IPS DF 6.9 (cell line): ENCODE data around the gene PARD3B.

Experiments
- DNase-seq: peaks from one replicate; pipeline ENCODE4 v3.0.0-alpha.2; 2013; ENCODE audit warnings: low read depth, low spot score
- H3K27ac ChIP-seq: one replicate; pipeline ENCODE4 v1.5.1; 2013; ENCODE audit warnings: low read length, control low read depth
- H3K27me3 ChIP-seq: 2 replicates; pipeline ENCODE4 v1.6.1; 2013; ENCODE audit warnings: mild to moderate bottlenecking, low read length; ENCODE audit not compliant: control insufficient read depth, insufficient read depth
- H3K36me3 ChIP-seq: 2 replicates; pipeline ENCODE4 v1.6.1; 2013; ENCODE audit warnings: low read length; ENCODE audit not compliant: control insufficient read depth, insufficient read depth
- H3K4me1 ChIP-seq: 2 replicates; pipeline ENCODE4 v1.6.1; 2013; ENCODE audit warnings: low read length; ENCODE audit not compliant: control insufficient read depth, insufficient read depth
- H3K4me3 ChIP-seq: 2 replicates; pipeline ENCODE4 v1.5.1; 2013; ENCODE audit warnings: mild to moderate bottlenecking, low read length
- H3K9me3 ChIP-seq: 2 replicates; pipeline ENCODE4 v1.6.1; 2013; ENCODE audit warnings: low read length, inconsistent platforms; ENCODE audit not compliant: control insufficient read depth, insufficient read depth
- WGBS: extraction: QIAGEN DNeasy Blood & Tissue Kit; methylation state at CpG from one replicate; pipeline ENCODE4 v1.1.7; 2013; ENCODE audit warnings: mixed read lengths, missing lambda C conversion rate; ENCODE audit not compliant: insufficient read length, insufficient coverage; 5-methylcytosine and 5-hydroxymethylcytosine counted together

Gene PARD3B

GRCh38 chr2:204570421-204570820, 25.1 kb downstream of the PARD3B start:
- Histone ChIP-seq H3K27ac (no peak overlapping the region), H3K9me3 (no peaks in the 10 kb centered on the region), H3K36me3 (no peaks in the 10 kb centered on the region), H3K27me3 (no peaks in the 10 kb centered on the region), H3K4me1 (no peaks in the 10 kb centered on the region), H3K4me3 (no peak overlapping the region)
- WGBS: no CpG with 5 or more reads among the region's 1 CpG
- no peak for DNase-seq

- DNase-seq: no peak
- no CpG with 5 or more reads among the region's 2 CpGs for WGBS
- Histone ChIP-seq H3K9me3 (no peaks in the 10 kb centered on the region), H3K27ac (no peak overlapping the region), H3K27me3 (no peaks in the 10 kb centered on the region), H3K4me3 (no peak overlapping the region), H3K4me1 (no peaks in the 10 kb centered on the region), H3K36me3 (no peaks in the 10 kb centered on the region)
Observed at GRCh38 chr2:204571041-204571440, 25.8 kb downstream of the PARD3B start.

- WGBS: no CpG with 5 or more reads among the region's 2 CpGs
- no peak overlapping the region for H3K27ac ChIP-seq
Observed at GRCh38 chr2:204571911-204572310, 26.6 kb downstream of the PARD3B start.

DNA sequence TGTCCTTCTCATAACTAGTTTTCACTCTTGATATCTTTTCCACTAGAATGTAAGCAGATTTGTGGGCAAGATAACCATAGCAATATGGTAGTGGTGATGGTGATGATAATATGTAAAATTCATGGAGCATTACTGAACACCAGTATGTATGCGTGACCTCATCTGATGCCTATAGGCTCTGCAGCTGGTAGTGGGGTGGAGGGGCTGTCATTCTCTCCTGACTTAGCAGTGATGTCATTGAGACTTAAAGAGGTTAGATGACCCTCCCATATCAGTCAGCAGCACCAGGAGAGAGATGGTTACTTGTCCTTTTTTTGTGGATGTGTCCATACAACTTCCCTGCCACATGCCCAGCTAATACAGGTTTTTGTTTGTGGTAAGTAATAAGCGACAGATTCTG, 27.9 kb downstream of the PARD3B start:
- H3K27ac ChIP-seq: no peak overlapping the region
- H3K4me1 ChIP-seq: no peaks in the 10 kb centered on the region
- no peaks in the 10 kb centered on the region for H3K27me3 ChIP-seq
- no peak overlapping the region for H3K4me3 ChIP-seq
- H3K9me3 ChIP-seq: no peaks in the 10 kb centered on the region
- no peaks in the 10 kb centered on the region for H3K36me3 ChIP-seq
- no peak for DNase-seq
- no CpG with 5 or more reads among the region's 2 CpGs for WGBS

More at GRCh38 chr2:204571911-204572310, 26.6 kb downstream of the PARD3B start:
- Histone ChIP-seq H3K4me1 (no peaks in the 10 kb centered on the region), H3K36me3 (no peaks in the 10 kb centered on the region), H3K27me3 (no peaks in the 10 kb centered on the region), H3K4me3 (no peak overlapping the region), H3K9me3 (no peaks in the 10 kb centered on the region)
- no peak for DNase-seq

GRCh38 chr2:204574486-204574885, 29.2 kb downstream of the PARD3B start:
- no peaks in the 10 kb centered on the region for H3K27me3 ChIP-seq
- no peaks in the 10 kb centered on the region for H3K36me3 ChIP-seq
- no peaks in the 10 kb centered on the region for H3K4me1 ChIP-seq
- no peak overlapping the region for H3K27ac ChIP-seq
- DNase-seq: no peak
- no peak overlapping the region for H3K4me3 ChIP-seq
- H3K9me3 ChIP-seq: no peaks in the 10 kb centered on the region
- WGBS: no CpG with 5 or more reads among the region's 4 CpGs

- WGBS: no CpG with 5 or more reads among the region's 3 CpGs
- Histone ChIP-seq H3K4me1 (no peaks in the 10 kb centered on the region), H3K9me3 (no peaks in the 10 kb centered on the region), H3K36me3 (no peaks in the 10 kb centered on the region), H3K27me3 (no peaks in the 10 kb centered on the region), H3K27ac (no peak overlapping the region), H3K4me3 (no peak overlapping the region)
- DNase-seq: no peak
Observed at GRCh38 chr2:204575463-204575862, 30.2 kb downstream of the PARD3B start.

DNA sequence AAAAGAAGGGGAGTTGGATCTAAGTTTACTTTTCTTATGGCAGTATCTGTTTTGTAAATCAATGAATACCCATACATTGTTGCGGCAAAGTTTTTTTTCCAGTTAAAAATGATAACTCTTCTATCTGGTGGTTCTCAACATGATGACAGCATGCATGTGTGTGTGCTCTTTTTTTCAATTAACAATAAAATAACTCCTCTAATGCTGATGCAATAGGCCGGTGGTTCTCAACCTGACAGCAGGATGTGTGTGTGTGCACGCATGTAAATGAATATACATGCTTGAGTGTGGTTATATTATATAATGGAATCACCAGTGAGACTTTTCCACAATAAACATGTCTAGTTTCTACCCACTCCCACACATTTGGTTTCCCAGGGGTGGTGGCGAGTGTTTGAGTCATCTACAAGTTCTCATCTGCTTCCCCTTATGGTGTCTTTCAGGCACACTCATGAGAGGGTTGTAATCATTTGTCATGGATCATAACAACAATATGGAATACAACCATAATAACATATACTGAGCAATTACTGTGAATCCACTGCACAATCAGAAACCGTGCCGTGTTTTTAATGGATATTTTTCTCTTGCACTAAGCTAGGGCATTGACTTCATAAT, 31.2 kb downstream of the PARD3B start:
- H3K27ac ChIP-seq: no peak overlapping the region
- DNase-seq: no peak
- H3K9me3 ChIP-seq: no peaks in the 10 kb centered on the region
- H3K36me3 ChIP-seq: no peaks in the 10 kb centered on the region
- no peak overlapping the region for H3K4me3 ChIP-seq
- no CpG with 5 or more reads among the region's 6 CpGs for whole genome bisulfite sequencing
- no peaks in the 10 kb centered on the region for H3K27me3 ChIP-seq
- no peaks in the 10 kb centered on the region for H3K4me1 ChIP-seq

- Histone ChIP-seq H3K4me1 (no peaks in the 10 kb centered on the region; the same call in 1 of the 2 replicates), H3K27me3 (no peaks in the 10 kb centered on the region), H3K9me3 (no peaks in the 10 kb centered on the region), H3K27ac (no peak overlapping the region), H3K36me3 (no peaks in the 10 kb centered on the region), H3K4me3 (no peak overlapping the region)
- no peak for DNase-seq
- no CpG with 5 or more reads among the region's 11 CpGs for WGBS
Observed at GRCh38 chr2:204578928-204579598, 33.8 kb downstream of the PARD3B start.

DNA sequence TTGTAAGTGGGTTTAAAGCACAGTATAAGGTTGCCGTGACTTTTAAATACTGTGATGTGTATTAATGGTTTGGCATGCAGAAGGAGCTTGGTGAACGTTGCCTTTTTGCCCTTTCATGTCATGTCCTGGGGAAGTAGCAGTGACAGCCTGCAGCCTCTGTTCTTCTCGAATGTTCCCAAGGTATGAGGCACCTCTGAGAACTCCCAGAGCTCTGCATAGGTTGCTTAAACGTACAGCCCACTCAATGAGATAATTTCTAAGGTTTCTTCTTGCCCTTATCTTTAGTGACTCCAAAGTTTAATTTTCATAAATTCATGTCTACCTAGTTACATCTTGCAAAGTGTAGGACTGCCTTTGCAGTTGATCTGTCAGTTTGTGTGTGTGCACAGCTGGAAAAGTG, 36.7 kb downstream of the PARD3B start:
- no peaks in the 10 kb centered on the region; the same call in 1 of the 2 replicates for H3K4me1 ChIP-seq
- DNase-seq: no peak
- H3K9me3 ChIP-seq: no peaks in the 10 kb centered on the region
- no CpG with 5 or more reads among the region's 4 CpGs for WGBS
- H3K36me3 ChIP-seq: no peaks in the 10 kb centered on the region
- H3K4me3 ChIP-seq: no peak overlapping the region
- no peak overlapping the region for H3K27ac ChIP-seq
- no peaks in the 10 kb centered on the region for H3K27me3 ChIP-seq

DNA sequence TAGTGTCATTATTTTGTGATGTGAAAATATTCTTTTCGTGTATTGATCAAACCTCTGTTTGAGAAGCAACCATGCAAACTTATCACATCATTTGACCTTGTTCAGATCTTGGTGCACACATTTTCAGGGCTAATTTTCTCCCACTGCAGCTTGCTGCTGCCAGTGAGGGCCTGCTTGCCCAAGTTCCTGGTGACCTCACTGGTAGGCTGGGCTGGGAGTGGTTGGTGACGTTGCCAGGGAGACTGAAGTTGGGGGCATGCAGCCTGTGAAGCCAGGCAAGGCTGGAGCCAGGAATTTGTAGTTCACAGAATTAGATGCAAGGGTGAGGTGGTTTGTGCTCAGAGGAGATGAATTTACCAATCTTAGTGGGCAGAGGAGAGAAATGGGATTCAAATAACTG, 38.5 kb downstream of the PARD3B start:
- Histone ChIP-seq H3K36me3 (no peaks in the 10 kb centered on the region), H3K27me3 (no peaks in the 10 kb centered on the region)
- no CpG with 5 or more reads among the region's 2 CpGs for WGBS

DNA sequence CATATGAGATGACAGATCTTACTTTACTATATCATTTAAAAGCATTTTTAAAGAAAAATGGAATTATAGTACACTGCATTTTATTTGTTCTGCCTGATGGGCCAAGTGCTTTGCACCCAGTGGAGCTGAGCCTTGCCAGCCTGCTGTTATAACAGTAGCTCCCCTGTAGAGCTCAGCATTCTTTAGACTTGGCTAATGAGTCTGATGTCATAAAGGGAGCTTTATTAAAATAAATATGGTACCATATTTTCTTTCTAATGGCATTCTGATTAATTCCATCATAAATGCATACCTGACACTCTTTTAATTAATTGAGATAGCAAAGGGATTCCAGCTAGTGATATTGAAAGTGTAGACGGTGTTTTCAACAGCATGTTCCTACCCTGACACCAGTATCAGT, 40.7 kb downstream of the PARD3B start:
- no peak for DNase-seq
- no CpG with 5 or more reads among the region's 1 CpG for WGBS
- H3K36me3 ChIP-seq: no peaks in the 10 kb centered on the region
- H3K4me1 ChIP-seq: no peaks in the 10 kb centered on the region; the same call in 1 of the 2 replicates
- no peaks in the 10 kb centered on the region for H3K9me3 ChIP-seq
- no peak overlapping the region for H3K4me3 ChIP-seq
- H3K27ac ChIP-seq: no peak overlapping the region
- no peaks in the 10 kb centered on the region for H3K27me3 ChIP-seq

More for the DNA sequence above, 38.5 kb downstream of the PARD3B start:
- Histone ChIP-seq H3K4me1 (no peaks in the 10 kb centered on the region; the same call in 1 of the 2 replicates), H3K27ac (no peak overlapping the region), H3K4me3 (no peak overlapping the region), H3K9me3 (no peaks in the 10 kb centered on the region)
- no peak for DNase-seq
